ENCODE measurements around the gene NUP50. TPM values are rescaled to one million over a fixed set of nuclear protein-coding genes. Genes with fewer than 3 reads are reported as not detected.
A peak's percentile ranks its signal among the peaks of the same experiment; 100 is the strongest.

NUP50 gene
- total and polyA plus RNA-seq, 2 of the 13 experiments (the other 11 are each of a cell fraction or from before 2014, with no cell fraction given), result 14.2 to 52.4 TPM

DNA sequence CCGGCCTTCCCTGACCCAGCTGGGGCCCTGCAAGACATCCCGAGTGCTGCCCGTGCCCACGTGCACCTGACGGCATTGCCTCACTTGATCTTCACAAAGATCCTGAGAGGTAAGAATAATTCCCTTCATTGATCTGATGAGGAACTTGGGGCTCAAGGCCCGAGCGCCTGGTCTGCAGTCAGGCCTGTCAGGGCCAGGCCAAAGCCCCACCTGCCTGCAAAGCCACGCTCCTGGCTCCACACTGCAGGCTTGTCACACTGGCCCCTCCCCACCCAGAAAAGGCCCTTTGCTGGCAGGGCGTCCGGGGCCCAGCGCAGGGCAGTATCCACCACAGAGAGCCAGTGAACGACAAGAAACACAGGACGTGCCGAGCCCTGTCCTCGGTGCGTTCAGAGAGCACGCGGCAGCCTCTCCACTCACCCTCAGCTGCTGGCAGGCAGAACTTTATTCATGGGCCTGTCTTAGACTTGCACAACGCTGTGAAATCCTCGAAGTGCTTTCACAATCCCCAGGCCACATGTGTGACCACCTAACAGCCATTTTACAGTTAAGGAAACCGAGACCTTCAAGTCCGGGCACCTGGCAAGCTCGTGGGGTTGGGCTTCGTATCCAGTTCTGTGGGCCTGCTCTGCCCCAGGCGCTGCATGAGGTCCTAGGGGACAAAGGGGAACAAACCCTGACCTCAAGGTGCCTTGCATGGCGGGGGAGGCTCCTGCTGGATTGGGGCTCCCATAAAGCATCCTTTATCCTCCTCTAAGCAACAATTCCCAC is 62.2 kb downstream of the NUP50 start (continued):
- TF ChIP-seq MBNL3 (CRISPR knock-in tag; conservative IDR thresholded peaks at IDR 0.05), result no peak
- no peak for TF ChIP-seq ZNF234 (CRISPR knock-in tag; conservative IDR thresholded peaks at IDR 0.05)
- TF ChIP-seq MIER3 (CRISPR knock-in tag; IDR thresholded peaks at IDR 0.05; ENCODE audit: borderline replicate concordance), result no peak
- no peak for TF ChIP-seq ZNF782 (CRISPR knock-in tag; IDR thresholded peaks at IDR 0.05; ENCODE audit: borderline replicate concordance)
- no peak for TF ChIP-seq AGO1 (IDR thresholded peaks at IDR 0.05; ENCODE audit: low read depth, low read length, poor library complexity, severe bottlenecking)
- TF ChIP-seq ZBTB21 (CRISPR knock-in tag; IDR thresholded peaks at IDR 0.05), result no peak
- no peak for TF ChIP-seq BORCS8-MEF2B (CRISPR knock-in tag; IDR thresholded peaks at IDR 0.05)
- no peak for TF ChIP-seq NR2F2 (IDR thresholded peaks at IDR 0.05; ENCODE audit: borderline replicate concordance, low read depth)
- TF ChIP-seq, protein P1, sequence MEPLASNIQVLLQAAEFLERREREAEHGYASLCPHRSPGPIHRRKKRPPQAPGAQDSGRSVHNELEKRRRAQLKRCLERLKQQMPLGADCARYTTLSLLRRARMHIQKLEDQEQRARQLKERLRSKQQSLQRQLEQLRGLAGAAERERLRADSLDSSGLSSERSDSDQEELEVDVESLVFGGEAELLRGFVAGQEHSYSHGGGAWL (CRISPR knock-in tag; IDR thresholded peaks at IDR 0.05), result no peak
- 0 out of 2 replicates have a peak, but pooled peaks have one; percentile 46 for TF ChIP-seq HNRNPL (IDR thresholded peaks at IDR 0.05; ENCODE audit: low read depth, low read length)
- no peak for TF ChIP-seq STAT5B (CRISPR knock-in tag; IDR thresholded peaks at IDR 0.05)
- TF ChIP-seq, protein P2, sequence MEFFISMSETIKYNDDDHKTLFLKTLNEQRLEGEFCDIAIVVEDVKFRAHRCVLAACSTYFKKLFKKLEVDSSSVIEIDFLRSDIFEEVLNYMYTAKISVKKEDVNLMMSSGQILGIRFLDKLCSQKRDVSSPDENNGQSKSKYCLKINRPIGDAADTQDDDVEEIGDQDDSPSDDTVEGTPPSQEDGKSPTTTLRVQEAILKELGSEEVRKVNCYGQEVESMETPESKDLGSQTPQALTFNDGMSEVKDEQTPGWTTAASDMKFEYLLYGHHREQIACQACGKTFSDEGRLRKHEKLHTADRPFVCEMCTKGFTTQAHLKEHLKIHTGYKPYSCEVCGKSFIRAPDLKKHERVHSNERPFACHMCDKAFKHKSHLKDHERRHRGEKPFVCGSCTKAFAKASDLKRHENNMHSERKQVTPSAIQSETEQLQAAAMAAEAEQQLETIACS (CRISPR knock-in tag; IDR thresholded peaks at IDR 0.05), result no peak
- TF ChIP-seq XRCC5 (optimal IDR thresholded peaks at IDR 0.05; ENCODE audit: low read length), result peak; percentile 18
- TF ChIP-seq TAF1 (CRISPR knock-in tag; IDR thresholded peaks at IDR 0.05), result no peak
- TF ChIP-seq AHR (CRISPR knock-in tag; IDR thresholded peaks at IDR 0.05), result no peak
- TF ChIP-seq, protein P3, sequence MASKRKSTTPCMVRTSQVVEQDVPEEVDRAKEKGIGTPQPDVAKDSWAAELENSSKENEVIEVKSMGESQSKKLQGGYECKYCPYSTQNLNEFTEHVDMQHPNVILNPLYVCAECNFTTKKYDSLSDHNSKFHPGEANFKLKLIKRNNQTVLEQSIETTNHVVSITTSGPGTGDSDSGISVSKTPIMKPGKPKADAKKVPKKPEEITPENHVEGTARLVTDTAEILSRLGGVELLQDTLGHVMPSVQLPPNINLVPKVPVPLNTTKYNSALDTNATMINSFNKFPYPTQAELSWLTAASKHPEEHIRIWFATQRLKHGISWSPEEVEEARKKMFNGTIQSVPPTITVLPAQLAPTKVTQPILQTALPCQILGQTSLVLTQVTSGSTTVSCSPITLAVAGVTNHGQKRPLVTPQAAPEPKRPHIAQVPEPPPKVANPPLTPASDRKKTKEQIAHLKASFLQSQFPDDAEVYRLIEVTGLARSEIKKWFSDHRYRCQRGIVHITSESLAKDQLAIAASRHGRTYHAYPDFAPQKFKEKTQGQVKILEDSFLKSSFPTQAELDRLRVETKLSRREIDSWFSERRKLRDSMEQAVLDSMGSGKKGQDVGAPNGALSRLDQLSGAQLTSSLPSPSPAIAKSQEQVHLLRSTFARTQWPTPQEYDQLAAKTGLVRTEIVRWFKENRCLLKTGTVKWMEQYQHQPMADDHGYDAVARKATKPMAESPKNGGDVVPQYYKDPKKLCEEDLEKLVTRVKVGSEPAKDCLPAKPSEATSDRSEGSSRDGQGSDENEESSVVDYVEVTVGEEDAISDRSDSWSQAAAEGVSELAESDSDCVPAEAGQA (IDR thresholded peaks at IDR 0.05; ENCODE audit: low read depth), result no peak
- TF ChIP-seq, protein P3 (CRISPR knock-in tag; IDR thresholded peaks at IDR 0.05; ENCODE audit: borderline replicate concordance), result no peak
- TF ChIP-seq ZFP62 (CRISPR knock-in tag; IDR thresholded peaks at IDR 0.05), result no peak
- TF ChIP-seq, protein P4, sequence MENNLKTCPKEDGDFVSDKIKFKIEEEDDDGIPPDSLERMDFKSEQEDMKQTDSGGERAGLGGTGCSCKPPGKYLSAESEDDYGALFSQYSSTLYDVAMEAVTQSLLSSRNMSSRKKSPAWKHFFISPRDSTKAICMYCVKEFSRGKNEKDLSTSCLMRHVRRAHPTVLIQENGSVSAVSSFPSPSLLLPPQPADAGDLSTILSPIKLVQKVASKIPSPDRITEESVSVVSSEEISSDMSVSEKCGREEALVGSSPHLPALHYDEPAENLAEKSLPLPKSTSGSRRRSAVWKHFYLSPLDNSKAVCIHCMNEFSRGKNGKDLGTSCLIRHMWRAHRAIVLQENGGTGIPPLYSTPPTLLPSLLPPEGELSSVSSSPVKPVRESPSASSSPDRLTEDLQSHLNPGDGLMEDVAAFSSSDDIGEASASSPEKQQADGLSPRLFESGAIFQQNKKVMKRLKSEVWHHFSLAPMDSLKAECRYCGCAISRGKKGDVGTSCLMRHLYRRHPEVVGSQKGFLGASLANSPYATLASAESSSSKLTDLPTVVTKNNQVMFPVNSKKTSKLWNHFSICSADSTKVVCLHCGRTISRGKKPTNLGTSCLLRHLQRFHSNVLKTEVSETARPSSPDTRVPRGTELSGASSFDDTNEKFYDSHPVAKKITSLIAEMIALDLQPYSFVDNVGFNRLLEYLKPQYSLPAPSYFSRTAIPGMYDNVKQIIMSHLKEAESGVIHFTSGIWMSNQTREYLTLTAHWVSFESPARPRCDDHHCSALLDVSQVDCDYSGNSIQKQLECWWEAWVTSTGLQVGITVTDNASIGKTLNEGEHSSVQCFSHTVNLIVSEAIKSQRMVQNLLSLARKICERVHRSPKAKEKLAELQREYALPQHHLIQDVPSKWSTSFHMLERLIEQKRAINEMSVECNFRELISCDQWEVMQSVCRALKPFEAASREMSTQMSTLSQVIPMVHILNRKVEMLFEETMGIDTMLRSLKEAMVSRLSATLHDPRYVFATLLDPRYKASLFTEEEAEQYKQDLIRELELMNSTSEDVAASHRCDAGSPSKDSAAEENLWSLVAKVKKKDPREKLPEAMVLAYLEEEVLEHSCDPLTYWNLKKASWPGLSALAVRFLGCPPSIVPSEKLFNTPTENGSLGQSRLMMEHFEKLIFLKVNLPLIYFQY (CRISPR knock-in tag; IDR thresholded peaks at IDR 0.05; ENCODE audit: borderline replicate concordance), result no peak
